SK-N-SH (cell line): ENCODE measurements around the gene SPDEF. TPM values are rescaled to one million over a fixed set of nuclear protein-coding genes. Genes with fewer than 3 reads are reported as not detected.

Source experiments
- CTCF ChIA-PET: fragments of 300-600, 350-600 bp; formaldehyde crosslinking; extraction: SDS; loops from one replicate; lab custom pipeline; 2021; lab: Yijun Ruan, JAX
- POLR2A ChIA-PET: fragments of 350-600 bp; sonication (Branson Sonifier 250); formaldehyde crosslinking; extraction: SDS; loops from one replicate; lab custom pipeline; 2020; ENCODE audit warnings: antibody characterized with exemption, inconsistent platforms; lab: Yijun Ruan, JAX
- DNase-seq: peaks from one replicate; pipeline ENCODE4 v3.0.0; 2012
- H2AFZ ChIP-seq: fragments of 200-600 bp; sonication (generic); 2 replicates; pipeline ENCODE4 v1.8.1; 2016; ENCODE audit warnings: antibody characterized with exemption, mild to moderate bottlenecking, low read depth
- H3F3A ChIP-seq: fragments of 200-600 bp; sonication (generic); replicated peaks from 2 replicates; pipeline ENCODE3; 2016; ENCODE audit warnings: antibody characterized with exemption, mild to moderate bottlenecking; ENCODE audit not compliant: insufficient read depth
- H3K27ac ChIP-seq, 2 experiments: fragments of 200-500 bp in 1 of 2; fragments of 200-600 bp in 1 of 2; sonication (Bioruptor generic) in 1 of 2; sonication (generic), shearing (Covaris generic) in 1 of 2; 2 replicates each; pipeline versions ENCODE4 v1.5.1 to v1.6.1; 2014 to 2016; ENCODE audit warnings: low read depth in 2 of 2, inconsistent platforms in 1 of 2, low read length in 1 of 2, mild to moderate bottlenecking in 1 of 2, mixed read lengths in 1 of 2
- H3K27me3 ChIP-seq: fragments of 200-600 bp; sonication (generic), shearing (Covaris generic); 2 replicates; pipeline ENCODE4 v1.6.1; 2016; ENCODE audit warnings: mixed run types; ENCODE audit not compliant: insufficient read depth
- H3K36me3 ChIP-seq, 2 experiments: fragments of 200-500 bp in 1 of 2; fragments of 200-600 bp in 1 of 2; sonication (Bioruptor generic) in 1 of 2; sonication (generic) in 1 of 2; replicated peaks in 1 of 2; 2 replicates each; pipeline versions ENCODE3 to v1.5.1; 2014 to 2016; ENCODE audit warnings: low read length in 1 of 2, mild to moderate bottlenecking in 1 of 2; ENCODE audit not compliant: insufficient read depth in 2 of 2, control insufficient read depth in 1 of 2
- H3K4me1 ChIP-seq, 2 experiments: fragments of 200-500 bp in 1 of 2; fragments of 200-600 bp in 1 of 2; sonication (Bioruptor generic) in 1 of 2; sonication (generic), shearing (Covaris generic) in 1 of 2; 2 replicates each; pipeline versions ENCODE4 v1.5.1 to v1.6.1; 2014 to 2016; ENCODE audit warnings: low read depth in 1 of 2, low read length in 1 of 2, mixed run types in 1 of 2; ENCODE audit not compliant: insufficient read depth in 2 of 2, control insufficient read depth in 1 of 2
- H3K4me2 ChIP-seq: fragments of 200-600 bp; sonication (generic), shearing (Covaris generic); 2 replicates; pipeline ENCODE4 v1.6.1; 2017; ENCODE audit warnings: mixed run types
- H3K4me3 ChIP-seq, 2 experiments: fragments of 200-500 bp in 1 of 2; fragments of 200-600 bp in 1 of 2; sonication (Bioruptor generic) in 1 of 2; sonication (generic), shearing (Covaris generic) in 1 of 2; 2 replicates each; pipeline versions ENCODE4 v1.5.1 to v1.8.1; 2014 to 2016; ENCODE audit warnings: low read depth in 2 of 2, inconsistent platforms in 1 of 2, low read length in 1 of 2, mild to moderate bottlenecking in 1 of 2, mixed read lengths in 1 of 2, moderate library complexity in 1 of 2
- H3K79me2 ChIP-seq: fragments of 200-600 bp; sonication (generic); 2 replicates; pipeline ENCODE4 v1.8.1; 2017; ENCODE audit warnings: mild to moderate bottlenecking; ENCODE audit not compliant: insufficient read depth
- H3K9ac ChIP-seq: fragments of 200-600 bp; sonication (generic); 2 replicates; pipeline ENCODE4 v1.6.1; 2017; ENCODE audit warnings: mixed run types
- H3K9me2 ChIP-seq: fragments of 200-600 bp; sonication (generic); 2 replicates; pipeline ENCODE4 v1.6.1; 2017; ENCODE audit warnings: mixed run types
- H3K9me3 ChIP-seq: fragments of 200-600 bp; sonication (generic); 2 replicates; pipeline ENCODE4 v1.6.1; 2017; ENCODE audit warnings: mixed run types, mild to moderate bottlenecking, moderate library complexity
- H4K20me1 ChIP-seq: fragments of 200-600 bp; sonication (generic); 2 replicates; pipeline ENCODE4 v1.6.1; 2017; ENCODE audit warnings: mild to moderate bottlenecking, mixed run types; ENCODE audit not compliant: insufficient read depth
- CHD2 ChIP-seq: fragments of 150-350 bp; IDR thresholded peaks from 2 replicates; pipeline ENCODE4 v1.6.1; 2018; ENCODE audit warnings: low read length; ENCODE audit not compliant: partially characterized antibody
- CTCF ChIP-seq: fragments of 200-600 bp; sonication (generic); IDR thresholded peaks from 2 replicates; pipeline ENCODE4 v1.6.1; 2017; ENCODE audit warnings: antibody characterized with exemption, mild to moderate bottlenecking, moderate library complexity
- ELF1 ChIP-seq: IDR thresholded peaks from 2 replicates; pipeline ENCODE4 v1.4.0; 2012
- FOSL2 ChIP-seq: IDR thresholded peaks from 2 replicates; pipeline ENCODE4 v1.4.0; 2012; ENCODE audit warnings: low read depth, mild to moderate bottlenecking, moderate library complexity, borderline replicate concordance
- FOXJ3 ChIP-seq: sonication (generic); formaldehyde crosslinking; IDR thresholded peaks from 2 replicates; pipeline ENCODE4 v1.5.1; 2020; ENCODE audit warnings: mild to moderate bottlenecking, missing genetic modification reagents
- FOXM1 ChIP-seq: IDR thresholded peaks from 2 replicates; pipeline ENCODE4 v1.4.0; 2012; ENCODE audit warnings: low read depth, mild to moderate bottlenecking
- GATA2 ChIP-seq: sonication (generic); formaldehyde crosslinking; IDR thresholded peaks from 2 replicates; pipeline ENCODE4 v1.5.0; 2020; ENCODE audit warnings: mild to moderate bottlenecking, missing genetic modification reagents
- IRF3 ChIP-seq: fragments of 150-350 bp; IDR thresholded peaks from 2 replicates; pipeline ENCODE4 v1.6.1; 2016; ENCODE audit warnings: mild to moderate bottlenecking, low read depth, low read length
- NFIC ChIP-seq: IDR thresholded peaks from 2 replicates; pipeline ENCODE4 v1.4.0; 2012; ENCODE audit warnings: borderline replicate concordance
- POLR2AphosphoS5 ChIP-seq: IDR thresholded peaks from 2 replicates; pipeline ENCODE4 v1.6.1; 2012; ENCODE audit warnings: low read depth, low read length
- RAD21 ChIP-seq: IDR thresholded peaks from 2 replicates; pipeline ENCODE4 v1.6.1; 2012; ENCODE audit warnings: mild to moderate bottlenecking, low read length
- RFX5 ChIP-seq: IDR thresholded peaks from 2 replicates; pipeline ENCODE4 v1.6.1; 2012; ENCODE audit warnings: mild to moderate bottlenecking, improper control_type of control experiment, low read length
- RXRA ChIP-seq: IDR thresholded peaks from 2 replicates; pipeline ENCODE4 v1.4.0; 2012; ENCODE audit warnings: low read depth, mild to moderate bottlenecking, borderline replicate concordance
- SIN3A ChIP-seq: IDR thresholded peaks from 2 replicates; pipeline ENCODE4 v1.6.1; 2012; ENCODE audit warnings: low read depth, mild to moderate bottlenecking, low read length, moderate library complexity, borderline replicate concordance
- SMC3 ChIP-seq: IDR thresholded peaks from 2 replicates; pipeline ENCODE4 v1.6.1; 2012; ENCODE audit warnings: low read depth, low read length, improper control_type of control experiment
- TCF12 ChIP-seq: IDR thresholded peaks from 2 replicates; pipeline ENCODE4 v1.4.0; 2012
- USF1 ChIP-seq: IDR thresholded peaks from 2 replicates; pipeline ENCODE4 v1.4.0; 2012; ENCODE audit warnings: low read depth, borderline replicate concordance
- YY1 ChIP-seq: IDR thresholded peaks from 2 replicates; pipeline ENCODE4 v1.4.0; 2012; ENCODE audit warnings: low read depth, mild to moderate bottlenecking
- ZBTB33 ChIP-seq: IDR thresholded peaks from 2 replicates; pipeline ENCODE4 v1.4.0; 2012; ENCODE audit warnings: low read depth, borderline replicate concordance
- WGBS: methylation state at CpG from one replicate; pipeline ENCODE4 v1.1.6; 2017; ENCODE audit warnings: low lambda C conversion rate; 5-methylcytosine and 5-hydroxymethylcytosine counted together
- polyA plus RNA-seq, 3 experiments: library from polyadenylated mRNA; depleted of rRNA; stranded (reverse); fragments of >200 nt; gene quantifications; 2 replicates each; pipeline ENCODE4 v1.2.3, GENCODE V29; 2012

Gene SPDEF
- polyA plus RNA-seq, 1 of the 3 experiments (the other 2 are of a cell fraction) = 0.10 TPM

- H3K4me3 ChIP-seq = no peak overlapping the region
- H3K4me2 ChIP-seq = no peak overlapping the region
- no peaks in the 10 kb centered on the region for H3K36me3 ChIP-seq
- no peaks in the 10 kb centered on the region for H3K79me2 ChIP-seq
- no peak overlapping the region for H2AFZ ChIP-seq
- no peak overlapping the region for H3K27ac ChIP-seq
- H4K20me1 ChIP-seq = no peaks in the 10 kb centered on the region
- DNase-seq = no peak
- POLR2A ChIA-PET = no interaction called here
- CTCF ChIA-PET = interaction anchor here (1.0 kb wide), 1 partner anchor 19 kb away, joined by 3 read pairs; no protein-coding TSS in a partner anchor
- H3F3A ChIP-seq = no peaks in the 10 kb centered on the region
- 86% methylated on average over 14 of the region's 20 CpGs for whole genome bisulfite sequencing
- H3K9me2 ChIP-seq = no peaks in the 10 kb centered on the region
- no peaks in the 10 kb centered on the region; the same call in 1 of the 2 replicates for H3K27me3 ChIP-seq
- H3K9ac ChIP-seq = no peak overlapping the region
- no peaks in the 10 kb centered on the region for H3K9me3 ChIP-seq
- no peaks in the 10 kb centered on the region for H3K4me1 ChIP-seq
- TF ChIP-seq ELF1 = no peak
- TF ChIP-seq YY1 = no peak
- no peak for TF ChIP-seq RXRA
- no peak for TF ChIP-seq SIN3A
- no peak for TF ChIP-seq RFX5
- TF ChIP-seq TCF12 = no peak
- TF ChIP-seq CTCF = no peak
- TF ChIP-seq POLR2AphosphoS5 = no peak
- TF ChIP-seq FOSL2 = no peak
- TF ChIP-seq, all 33 proteins: peak for 0
Measured at GRCh38 chr6:34490390-34491090, 65.6 kb downstream of the SPDEF start.

GRCh38 chr6:34489207-34489805 lies 66.8 kb downstream of the SPDEF start:
- H3F3A ChIP-seq = no peaks in the 10 kb centered on the region
- DNase-seq = no peak
- no peaks in the 10 kb centered on the region for H3K9me3 ChIP-seq
- H3K4me2 ChIP-seq = no peak overlapping the region
- no peaks in the 10 kb centered on the region for H3K79me2 ChIP-seq
- 74% methylated on average over 5 of the region's 9 CpGs for WGBS
- H3K9ac ChIP-seq = no peak overlapping the region
- ChIA-PET CTCF (interaction anchor here (0.7 kb wide), 1 partner anchor 271 kb away, joined by 3 read pairs; no protein-coding TSS in a partner anchor), POLR2A (no interaction called here)
- no peaks in the 10 kb centered on the region for H4K20me1 ChIP-seq
- no peaks in the 10 kb centered on the region for H3K36me3 ChIP-seq
- no peak overlapping the region for H2AFZ ChIP-seq
- H3K9me2 ChIP-seq = no peaks in the 10 kb centered on the region
- H3K27ac ChIP-seq = no peak overlapping the region
- H3K27me3 ChIP-seq = no peaks in the 10 kb centered on the region
- H3K4me1 ChIP-seq = no peaks in the 10 kb centered on the region
- no peak overlapping the region for H3K4me3 ChIP-seq
- TF ChIP-seq TCF12 = no peak
- TF ChIP-seq RAD21 = no peak
- no peak for TF ChIP-seq POLR2AphosphoS5
- no peak for TF ChIP-seq GATA2 (CRISPR knock-in tag)
- no peak for TF ChIP-seq SMC3
- no peak for TF ChIP-seq USF1
- TF ChIP-seq NFIC = no peak
- no peak for TF ChIP-seq IRF3
- no peak for TF ChIP-seq FOXJ3
- TF ChIP-seq CTCF = no peak
- no peak for TF ChIP-seq CHD2
- no peak for TF ChIP-seq ZBTB33
- no peak for TF ChIP-seq FOXM1
- no peak for TF ChIP-seq ELF1
